ENCODE measurements around the gene KRTAP5-3. TPM values are rescaled to one million over a fixed set of nuclear protein-coding genes. Genes with fewer than 3 reads are reported as not detected.
A peak's percentile ranks its signal among the peaks of the same experiment; 100 is the strongest.

Gene KRTAP5-3
- total RNA-seq, 6 experiments from 2014 or later: not detected

DNA sequence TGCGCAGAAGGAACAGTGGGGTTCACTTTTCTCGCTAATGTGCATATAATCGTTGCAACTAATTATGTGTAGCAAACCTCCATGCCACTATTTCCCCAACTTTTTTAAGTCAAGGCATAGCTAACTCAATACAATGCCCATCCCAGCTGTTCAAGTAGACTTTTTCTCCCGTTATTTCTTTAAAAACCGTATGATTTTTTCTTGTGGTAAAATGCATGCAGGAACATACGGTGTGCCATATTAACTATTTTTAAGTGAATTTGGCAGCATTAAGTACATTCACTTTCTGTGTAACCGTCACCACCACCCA is 33.4 kb downstream of the KRTAP5-3 start:
- DNase-seq: no peak
- peaks cover 0 to 19% (median 5%) of the 10 kb centered on the region in 4 donors for H3K4me1 ChIP-seq
- WGBS (ENCODE audit: insufficient coverage, low coverage, low lambda C conversion rate, missing lambda C conversion rate): 12% methylated on average over 7 of the region's 7 CpGs
- no peak for ATAC-seq
- intact Hi-C loops (cut with DNase I): loop anchor here in 1 of 2 donors (10.0 kb wide), 1 partner anchor 120 kb away; no protein-coding TSS in a partner anchor
- H3K36me3 ChIP-seq: no peaks in the 10 kb centered on the region
- no peaks in the 10 kb centered on the region for H3K27me3 ChIP-seq
- no peak overlapping the region for H3K27ac ChIP-seq
- H3K4me3 ChIP-seq: no peak overlapping the region
- no peaks in the 10 kb centered on the region for H3K9me3 ChIP-seq
- TF ChIP-seq CTCF (IDR thresholded peaks at IDR 0.05): no peak
- TF ChIP-seq POLR2A (IDR thresholded peaks at IDR 0.05): no peak

DNA sequence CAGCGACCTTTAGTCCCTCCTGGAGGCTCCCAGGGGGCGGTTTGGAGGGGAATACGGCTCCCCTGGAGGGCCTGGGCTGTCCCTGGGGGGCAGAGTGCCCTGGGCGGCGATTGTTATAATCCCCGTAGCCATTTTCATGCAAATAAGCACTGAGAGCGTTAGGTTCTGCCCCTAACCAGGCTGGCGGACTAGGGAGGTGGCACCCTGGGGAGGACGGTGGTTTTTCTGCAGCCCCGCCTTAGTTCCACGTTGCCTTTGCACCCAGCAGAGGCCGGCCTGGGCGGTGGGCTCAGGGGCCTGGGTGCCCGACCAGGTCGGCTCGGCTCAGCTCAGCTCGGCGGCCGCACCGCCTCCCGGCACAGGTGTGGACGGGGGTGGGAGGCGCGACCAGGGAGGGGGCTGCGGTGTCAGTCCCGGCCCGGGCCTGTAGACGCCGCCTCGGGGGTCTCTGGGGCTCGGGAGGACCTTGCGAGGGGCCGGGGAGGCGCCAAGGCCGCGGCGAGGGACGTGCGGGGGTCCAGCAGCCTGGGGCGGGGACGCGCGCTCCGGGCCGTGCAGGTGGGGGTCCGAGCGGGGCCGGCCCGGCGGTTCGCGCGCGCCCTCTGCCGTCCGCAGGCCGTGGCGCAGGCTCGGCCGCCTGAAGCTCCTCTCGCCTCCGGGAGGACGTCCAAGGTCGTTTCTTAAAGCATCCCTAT is 33.9 kb downstream of the KRTAP5-3 start:
- DNase-seq (peak in 2 of 3 donors; percentile 61 to 66), ATAC-seq (peak; percentile 49 to 76 (median 68))
- Histone ChIP-seq H3K27me3 (no peaks in the 10 kb centered on the region), H3K4me1 (peaks cover 0 to 19% (median 5%) of the 10 kb centered on the region in 4 donors), H3K9me3 (no peaks in the 10 kb centered on the region), H3K4me3 (peak overlapping the region; percentile 29 to 45 (median 41)), H3K27ac (peak overlapping the region; percentile 15 to 48 (median 31)), H3K36me3 (no peaks in the 10 kb centered on the region)
- intact Hi-C loops (cut with DNase I): loop anchor here in 1 of 2 donors (10.0 kb wide), 1 partner anchor 120 kb away; no protein-coding TSS in a partner anchor
- peak; percentile 75 to 99 (median 85) for TF ChIP-seq CTCF (IDR thresholded peaks at IDR 0.05)
- no peak for TF ChIP-seq POLR2A (IDR thresholded peaks at IDR 0.05)
- 0% methylated on average over 2 of the region's 64 CpGs for WGBS (ENCODE audit: insufficient coverage, low coverage, low lambda C conversion rate, missing lambda C conversion rate)

- ATAC-seq: peak; percentile 77 to 80 (median 78)
- Histone ChIP-seq H3K9me3 (no peaks in the 10 kb centered on the region), H3K27me3 (no peaks in the 10 kb centered on the region), H3K4me1 (peaks cover 0 to 19% (median 5%) of the 10 kb centered on the region in 4 donors), H3K36me3 (no peaks in the 10 kb centered on the region), H3K27ac (peak overlapping the region; percentile 15 to 48 (median 31)), H3K4me3 (peak overlapping the region in 2 of 3 donors; percentile 45)
- WGBS (ENCODE audit: insufficient coverage, low coverage, low lambda C conversion rate, missing lambda C conversion rate): 0% methylated on average over 1 of the region's 7 CpGs
- no peak for TF ChIP-seq CTCF (IDR thresholded peaks at IDR 0.05)
- peak; percentile 77 for TF ChIP-seq POLR2A (IDR thresholded peaks at IDR 0.05)
- intact Hi-C loops (cut with DNase I): loop anchor here in 1 of 2 donors (10.0 kb wide), 1 partner anchor 119 kb away; no protein-coding TSS in a partner anchor
- peak; percentile 80 to 87 (median 81) for DNase-seq
These were observed 34.4 kb downstream of the KRTAP5-3 start for GRCh38 chr11:1573903-1574237.

DNA sequence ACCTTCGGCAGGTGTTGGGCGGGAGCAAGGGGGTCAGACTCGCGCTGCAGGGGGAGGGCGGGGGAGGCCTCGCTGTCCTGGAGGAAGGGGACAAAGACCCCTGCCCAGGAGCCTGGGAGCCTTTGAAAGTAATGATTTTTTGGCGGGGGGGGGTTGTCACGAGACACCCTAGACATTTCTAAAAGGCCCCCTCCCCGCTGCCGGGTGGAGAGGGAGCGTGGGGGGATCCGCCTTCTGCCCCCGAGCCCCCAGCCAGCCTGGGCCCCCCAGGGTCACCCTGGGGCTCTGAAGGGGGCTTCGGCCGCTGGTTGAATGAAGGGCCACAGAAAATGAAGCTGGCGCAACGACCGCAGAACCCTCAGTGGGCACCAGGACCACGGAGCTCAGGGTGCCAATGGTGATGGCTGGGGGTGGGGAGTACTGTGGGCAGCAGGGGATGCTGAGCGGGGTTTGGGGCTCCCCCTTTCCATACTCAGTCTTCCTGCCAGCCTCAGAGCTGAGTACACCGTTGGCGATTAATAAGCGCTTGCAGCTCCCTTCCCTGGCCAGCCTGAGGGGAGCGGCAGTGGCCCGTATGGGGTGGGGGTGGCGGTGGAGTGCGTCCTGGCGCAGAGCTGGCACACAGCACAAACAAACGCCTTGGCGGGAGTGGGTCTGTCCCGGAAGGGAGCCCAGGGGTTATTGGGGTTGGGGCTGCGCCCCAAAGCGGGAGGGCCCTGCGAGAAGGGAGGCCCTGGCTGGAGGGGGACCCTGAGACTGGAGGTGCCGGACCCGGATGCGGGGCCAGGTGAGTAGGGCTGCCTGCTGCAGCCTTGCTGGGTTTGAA is 35.0 kb downstream of the KRTAP5-3 start:
- intact Hi-C loops (cut with DNase I): loop anchor here in 1 of 2 donors (10.0 kb wide), 1 partner anchor 118 kb away; no protein-coding TSS in a partner anchor
- H3K4me1 ChIP-seq: peaks cover 0 to 19% (median 5%) of the 10 kb centered on the region in 4 donors
- no peaks in the 10 kb centered on the region for H3K27me3 ChIP-seq
- 2% methylated on average over 20 of the region's 37 CpGs for WGBS (ENCODE audit: insufficient coverage, low coverage, low lambda C conversion rate, missing lambda C conversion rate)
- H3K27ac ChIP-seq: peak overlapping the region; percentile 6 to 48 (median 15)
- ATAC-seq (peak in 3 of 4 donors; percentile 1 to 23 (median 4)), DNase-seq (peak in 1 of 3 donors; percentile 36)
- no peak for TF ChIP-seq CTCF (IDR thresholded peaks at IDR 0.05)
- peak overlapping the region; percentile 40 to 45 (median 43) for H3K4me3 ChIP-seq
- H3K9me3 ChIP-seq: no peaks in the 10 kb centered on the region
- H3K36me3 ChIP-seq: no peaks in the 10 kb centered on the region
